HCT116 (cell line): ENCODE data around the gene CRIP1. TPM values are rescaled to one million over a fixed set of nuclear protein-coding genes. Genes with fewer than 3 reads are reported as not detected.

Experiments used
- ATAC-seq: fragments of 200-7000 bp; cut with Tn5 transposase; 2 replicates; pipeline ENCODE4 v1.9.1; 2020; ENCODE audit warnings: mild to moderate bottlenecking, moderate library complexity
- BruUV-seq: library from RNA; stranded (reverse); fragments of 400-500 nt; replicated peaks from 2 replicates; lab custom pipeline; 2021; lab: Mats Ljungman, UMichigan
- CTCF ChIA-PET: fragments of 300-600 bp; sonication (Branson Sonifier 250); formaldehyde crosslinking; loops from one replicate; lab custom pipeline; 2021; ENCODE audit warnings: antibody characterized with exemption; lab: Charles Lee
- POLR2A ChIA-PET: fragments of 300-600, 350-600 bp; sonication (Branson Sonifier 250); formaldehyde crosslinking; loops from one replicate; lab custom pipeline; 2021; ENCODE audit warnings: antibody characterized with exemption; lab: Charles Lee
- RAD21 ChIA-PET, 2 experiments: fragments of 300-600 bp; sonication (Branson Sonifier 250); formaldehyde crosslinking; loops; one replicate each; lab custom pipeline; 2023; ENCODE audit warnings: low total read pairs in 2 of 2; ENCODE audit not compliant: uncharacterized antibody in 2 of 2, unreplicated experiment in 2 of 2, low non-redundant PET in 1 of 2; lab: Charles Lee
- DNase-seq: peaks from one replicate; pipeline ENCODE4 v3.0.0-alpha.2; 2010; ENCODE audit warnings: low read depth, low spot score
- H2AFZ ChIP-seq: fragments of 200-600 bp; shearing (Covaris generic), sonication (generic); 2 replicates; pipeline ENCODE4 v1.6.1; 2017; ENCODE audit warnings: low read depth, mixed run types, mixed read lengths, antibody characterized with exemption, low read length; ENCODE audit not compliant: poor library complexity, severe bottlenecking
- H3K27ac ChIP-seq: 2 replicates; pipeline ENCODE4 v1.5.1; 2012; ENCODE audit warnings: low read depth, low read length
- H3K27me3 ChIP-seq: fragments of 200-600 bp; sonication (generic); 2 replicates; pipeline ENCODE4 v1.6.1; 2016; ENCODE audit warnings: mixed run types, low read length, mixed read lengths; ENCODE audit not compliant: insufficient read depth
- H3K36me3 ChIP-seq, 2 experiments: fragments of 200-500 bp in 1 of 2; fragments of 200-600 bp in 1 of 2; sonication (Bioruptor generic) in 1 of 2; sonication (generic) in 1 of 2; 2 replicates each; pipeline versions ENCODE4 v1.5.1 to v1.6.1; 2014 to 2016; ENCODE audit warnings: low read length in 2 of 2, inconsistent platforms in 1 of 2, mixed read lengths in 1 of 2, mixed run types in 1 of 2; ENCODE audit not compliant: insufficient read depth in 2 of 2, control insufficient read depth in 1 of 2
- H3K4me1 ChIP-seq, 2 experiments: fragments of 200-600 bp in 1 of 2; sonication (generic) in 1 of 2; 2 replicates each; pipeline versions ENCODE4 v1.5.1 to v1.6.1; 2012 to 2017; ENCODE audit warnings: low read length in 2 of 2, inconsistent platforms in 1 of 2, mild to moderate bottlenecking in 1 of 2, mixed read lengths in 1 of 2, mixed run types in 1 of 2, moderate library complexity in 1 of 2; ENCODE audit not compliant: insufficient read depth in 2 of 2, control insufficient read depth in 1 of 2
- H3K4me2 ChIP-seq: fragments of 200-600 bp; sonication (generic); 2 replicates; pipeline ENCODE4 v1.6.1; 2017; ENCODE audit warnings: mixed run types, low read length, mixed read lengths
- H3K4me3 ChIP-seq, 2 experiments: fragments of 200-600 bp in 1 of 2; sonication (generic) in 1 of 2; replicated peaks in 1 of 2; 2 replicates each; pipeline ENCODE4 v1.5.1; 2011 to 2016; ENCODE audit warnings: low read length in 2 of 2, control low read depth in 1 of 2, low read depth in 1 of 2, mild to moderate bottlenecking in 1 of 2, mixed read lengths in 1 of 2, mixed run types in 1 of 2
- H3K79me2 ChIP-seq: fragments of 200-600 bp; sonication (generic); 2 replicates; pipeline ENCODE4 v1.6.1; 2017; ENCODE audit warnings: mild to moderate bottlenecking, mixed run types, low read length, moderate library complexity, mixed read lengths; ENCODE audit not compliant: insufficient read depth
- H3K9ac ChIP-seq: fragments of 200-600 bp; sonication (generic); 2 replicates; pipeline ENCODE4 v1.6.1; 2016; ENCODE audit warnings: low read length, mixed read lengths
- H3K9me2 ChIP-seq: fragments of 200-600 bp; sonication (generic), shearing (Covaris generic); 2 replicates; pipeline ENCODE4 v1.6.1; 2017; ENCODE audit warnings: mixed run types, mild to moderate bottlenecking, moderate library complexity; ENCODE audit not compliant: insufficient read depth
- H3K9me3 ChIP-seq, 2 experiments: fragments of 200-500 bp in 1 of 2; fragments of 200-600 bp in 1 of 2; sonication (Bioruptor generic) in 1 of 2; sonication (generic) in 1 of 2; 2 replicates each; pipeline ENCODE4 v1.6.1; 2014 to 2017; ENCODE audit warnings: low read length in 2 of 2, mixed read lengths in 2 of 2, inconsistent platforms in 1 of 2, low read depth in 1 of 2, mild to moderate bottlenecking in 1 of 2, mixed run types in 1 of 2, moderate library complexity in 1 of 2; ENCODE audit not compliant: control insufficient read depth in 1 of 2, insufficient read depth in 1 of 2
- H4K20me1 ChIP-seq: fragments of 200-600 bp; sonication (generic), shearing (Covaris generic); 2 replicates; pipeline ENCODE4 v1.6.1; 2017; ENCODE audit warnings: mixed run types, mild to moderate bottlenecking, moderate library complexity; ENCODE audit not compliant: insufficient read depth
- ATF3 ChIP-seq: IDR thresholded peaks from 2 replicates; pipeline ENCODE4 v1.6.1; 2012
- CBX3 ChIP-seq: IDR thresholded peaks from 2 replicates; pipeline ENCODE4 v1.6.1; 2012; ENCODE audit warnings: low read depth
- CEBPB ChIP-seq: IDR thresholded peaks from 2 replicates; pipeline ENCODE4 v1.6.1; 2012; ENCODE audit warnings: low read depth
- ELF1 ChIP-seq: IDR thresholded peaks from 2 replicates; pipeline ENCODE4 v1.6.1; 2012; ENCODE audit warnings: low read depth, borderline replicate concordance
- EZH2 ChIP-seq: fragments of 200-600 bp; sonication (generic); IDR thresholded peaks from 2 replicates; pipeline ENCODE4 v1.6.1; 2017; ENCODE audit warnings: antibody characterized with exemption, mixed run types
- EZH2phosphoT487 ChIP-seq: fragments of 200-600 bp; IDR thresholded peaks from 2 replicates; pipeline ENCODE4 v1.6.1; 2018; ENCODE audit warnings: antibody characterized with exemption, borderline replicate concordance
- JUND ChIP-seq: IDR thresholded peaks from 2 replicates; pipeline ENCODE4 v1.6.1; 2012
- POLR2A ChIP-seq: IDR thresholded peaks from 2 replicates; pipeline ENCODE4 v1.7.0; 2011; ENCODE audit warnings: borderline replicate concordance; ENCODE audit not compliant: insufficient read depth, insufficient read length; ENCODE audit errors: extremely low read depth
- POLR2AphosphoS5 ChIP-seq: IDR thresholded peaks from 2 replicates; pipeline ENCODE4 v1.6.1; 2011; ENCODE audit warnings: mild to moderate bottlenecking, low read depth, low read length, moderate library complexity
- RAD21 ChIP-seq: IDR thresholded peaks from 2 replicates; pipeline ENCODE4 v1.6.1; 2012; ENCODE audit warnings: low read depth, mild to moderate bottlenecking
- SP1 ChIP-seq: IDR thresholded peaks from 2 replicates; pipeline ENCODE4 v1.6.1; 2012; ENCODE audit warnings: low read depth
- TCF7L2 ChIP-seq: IDR thresholded peaks from 2 replicates; pipeline ENCODE4 v1.7.0; 2011; ENCODE audit warnings: borderline replicate concordance, inconsistent platforms; ENCODE audit not compliant: insufficient read depth, insufficient read length; ENCODE audit errors: extremely low read depth
- YY1 ChIP-seq: IDR thresholded peaks from 2 replicates; pipeline ENCODE4 v1.6.1; 2011; ENCODE audit warnings: low read length, low read depth, moderate library complexity, mild to moderate bottlenecking; ENCODE audit not compliant: insufficient replicate concordance; ENCODE audit errors: extremely low read depth
- ZBTB33 ChIP-seq: IDR thresholded peaks from 2 replicates; pipeline ENCODE4 v1.6.1; 2011; ENCODE audit warnings: mild to moderate bottlenecking, low read length, moderate library complexity; ENCODE audit not compliant: insufficient replicate concordance; ENCODE audit errors: extremely low read depth
- ZFX ChIP-seq: fragments of 450-650 bp; IDR thresholded peaks from 2 replicates; pipeline ENCODE4 v1.6.1; 2017
- intact Hi-C: fragments of 100-400 bp; cut with micrococcal nuclease; formaldehyde crosslinking; loops from 2 replicates; pipeline ENCODE4 v1.10.0; 2022
- total RNA-seq: library from RNA; stranded (reverse); gene quantifications from one replicate; pipeline ENCODE4 v1.2.1, GENCODE V29; 2021; ENCODE audit not compliant: unreplicated experiment

Gene CRIP1
- total RNA-seq, 1 experiment from 2014 or later = 260 TPM

- no peak for TF ChIP-seq YY1
- TF ChIP-seq POLR2AphosphoS5 = no peak
- TF ChIP-seq, all 23 proteins: peak for 0
Observed at GRCh38 chr14:105469456-105470349, 17.0 kb upstream of the CRIP1 start (continued).

GRCh38 chr14:105470350-105471296, 16.1 kb upstream of the CRIP1 start:
- CTCF ChIA-PET = interaction anchor here (4.7 kb wide), 1 partner anchor 11 kb away, joined by 20 read pairs; no protein-coding TSS in a partner anchor
- H3K36me3 ChIP-seq = peaks cover 0 to 10% of the 10 kb centered on the region in 2 experiments; a peak in 2 of 4 replicates
- peaks cover 18 to 32% of the 10 kb centered on the region in 2 experiments for H3K4me1 ChIP-seq
- no peaks in the 10 kb centered on the region for H3K9me3 ChIP-seq
- H3K9me2 ChIP-seq = no peaks in the 10 kb centered on the region
- POLR2A ChIA-PET = no interaction called here
- no peaks in the 10 kb centered on the region for H3K79me2 ChIP-seq
- RAD21 ChIA-PET = interaction anchor here in 1 of 2 experiments (0.8 kb wide), 1 partner anchor 487 kb away, joined by 5 read pairs; no protein-coding TSS in a partner anchor
- DNase-seq = no peak
- H3K27me3 ChIP-seq = no peaks in the 10 kb centered on the region
- H4K20me1 ChIP-seq = no peaks in the 10 kb centered on the region
- no peak for ATAC-seq
- no peak overlapping the region for H3K4me3 ChIP-seq
- intact Hi-C loops = no loop called here
- no peak overlapping the region for H3K4me2 ChIP-seq
- H3K9ac ChIP-seq = no peak overlapping the region
- no peak overlapping the region for H2AFZ ChIP-seq
- no peak overlapping the region for H3K27ac ChIP-seq
- BruUV-seq = no TSS peak
- TF ChIP-seq ZBTB33 (no peak), JUND (no peak), ATF3 (no peak), EZH2 (no peak), ZFX (no peak), RAD21 (no peak), CEBPB (no peak), CBX3 (no peak), SP1 (no peak), POLR2A (no peak), EZH2phosphoT487 (no peak), ELF1 (no peak), TCF7L2 (no peak)
- TF ChIP-seq, all 23 proteins: peak for 0
